K562 (cell line): Measurements from ENCODE around the gene BIRC3. TPM values are rescaled to one million over a fixed set of nuclear protein-coding genes. Genes with fewer than 3 reads are reported as not detected.

ENCODE experiments used
- ATAC-seq: fragments of 200-7000 bp; cut with Tn5 transposase; 3 replicates; pipeline ENCODE4 v1.9.1; 2020; ENCODE audit warnings: moderate library complexity
- BruUV-seq: library from RNA; stranded (reverse); fragments of 400-500 nt; replicated peaks from 2 replicates; lab custom pipeline; 2021; lab: Mats Ljungman, UMichigan
- CTCF ChIA-PET: fragments of 300-600 bp; formaldehyde crosslinking; extraction: SDS; loops from one replicate; lab custom pipeline; 2021; ENCODE audit warnings: low intra/inter-chr PET ratio; lab: Yijun Ruan, JAX
- POLR2A ChIA-PET: fragments of 300-600, 350-650 bp; sonication (Branson Sonifier 250); formaldehyde crosslinking; extraction: SDS; loops from one replicate; lab custom pipeline; 2021; ENCODE audit warnings: antibody characterized with exemption, inconsistent platforms; lab: Yijun Ruan, JAX
- DNase-seq, 4 experiments: peaks; one replicate each; pipeline versions ENCODE4 v3.0.0 to v3.0.0-alpha.2; 2011 to 2018; ENCODE audit warnings: low spot score in 3 of 4, mixed read lengths in 3 of 4; ENCODE audit errors: extremely low read depth in 1 of 4
- FAIRE-seq: peaks from 2 replicates; lab custom pipeline; 2011; peaks lifted over from hg19 to GRCh38; lab: Jason Lieb, UNC
- H2AFZ ChIP-seq: 2 replicates; pipeline ENCODE4 v1.6.0; 2011; ENCODE audit warnings: low read depth, low read length, control low read depth, inconsistent platforms
- H3K27ac ChIP-seq: fragments of 200-600 bp; 3 replicates; pipeline ENCODE4 v1.8.0; 2011; ENCODE audit warnings: low read depth, mild to moderate bottlenecking, control low read depth, inconsistent platforms, low read length, moderate library complexity, mixed read lengths; ENCODE audit errors: extremely low read depth
- H3K27me3 ChIP-seq, 2 experiments: fragments of 300-600 bp in 1 of 2; 2 replicates in 1 of 2; 3 replicates in 1 of 2; pipeline versions ENCODE4 v1.6.0 to v1.8.0; 2011; ENCODE audit warnings: inconsistent platforms in 2 of 2, low read length in 2 of 2, mild to moderate bottlenecking in 1 of 2, mixed read lengths in 1 of 2, moderate library complexity in 1 of 2; ENCODE audit not compliant: control insufficient read depth in 2 of 2, insufficient read depth in 2 of 2
- H3K36me3 ChIP-seq: fragments of 300-600 bp; 3 replicates; pipeline ENCODE4 v1.8.0; 2011; ENCODE audit warnings: mild to moderate bottlenecking, low read length, inconsistent platforms; ENCODE audit not compliant: control insufficient read depth, insufficient read depth
- H3K4me1 ChIP-seq, 2 experiments: fragments of 200-600 bp in 1 of 2; replicated peaks in 1 of 2; 2 replicates in 1 of 2; 3 replicates in 1 of 2; pipeline versions ENCODE4 v1.5.1 to v1.8.0; 2011; ENCODE audit warnings: inconsistent platforms in 2 of 2, low read length in 2 of 2, mild to moderate bottlenecking in 1 of 2, mixed read lengths in 1 of 2, moderate library complexity in 1 of 2; ENCODE audit not compliant: control insufficient read depth in 2 of 2, insufficient read depth in 2 of 2
- H3K4me2 ChIP-seq: 2 replicates; pipeline ENCODE4 v1.6.1; 2011; ENCODE audit warnings: low read length, control low read depth, inconsistent platforms, mixed read lengths; ENCODE audit not compliant: insufficient read depth
- H3K4me3 ChIP-seq: fragments of 200-600 bp; sonication (generic), shearing (Covaris generic); 2 replicates; pipeline ENCODE4 v1.5.1; 2016; ENCODE audit warnings: control low read depth, inconsistent platforms
- H3K79me2 ChIP-seq: fragments of 200-600 bp; 3 replicates; pipeline ENCODE4 v1.8.0; 2011; ENCODE audit warnings: low read length, inconsistent platforms; ENCODE audit not compliant: control insufficient read depth, insufficient read depth
- H3K9ac ChIP-seq, 2 experiments: 2 replicates each; pipeline versions ENCODE4 v1.6.0 to v1.6.1; 2011; ENCODE audit warnings: low read depth in 2 of 2, low read length in 2 of 2, control low read depth in 1 of 2, inconsistent platforms in 1 of 2, mild to moderate bottlenecking in 1 of 2, mixed read lengths in 1 of 2; ENCODE audit not compliant: insufficient read depth in 1 of 2
- H3K9me1 ChIP-seq: one replicate; pipeline ENCODE4 v1.6.0; 2011; ENCODE audit warnings: inconsistent platforms, mild to moderate bottlenecking, low read length, moderate library complexity; ENCODE audit not compliant: control insufficient read depth, insufficient read depth
- H3K9me3 ChIP-seq: replicated peaks from 2 replicates; pipeline ENCODE4 v1.5.1; 2011; ENCODE audit warnings: low read depth, low read length, inconsistent platforms; ENCODE audit not compliant: control insufficient read depth, insufficient read depth
- H4K20me1 ChIP-seq: replicated peaks from 2 replicates; pipeline ENCODE4 v1.6.1; 2011; ENCODE audit warnings: low read length, inconsistent platforms, mixed read lengths; ENCODE audit not compliant: control insufficient read depth, insufficient read depth
- ARID3B ChIP-seq: fragments of 250-450 bp; sonication (Bioruptor Pico); IDR thresholded peaks from 2 replicates; pipeline ENCODE4 v1.4.0; 2020; ENCODE audit warnings: borderline replicate concordance
- FOXA3 ChIP-seq, 2 experiments: fragments of 450-650 bp in 1 of 2; sonication (generic) in 1 of 2; formaldehyde crosslinking; IDR thresholded peaks in 1 of 2; conservative IDR thresholded peaks in 1 of 2; 2 replicates each; pipeline versions ENCODE4 v1.4.0 to v1.8.0; 2020 to 2022; ENCODE audit warnings: mild to moderate bottlenecking in 2 of 2, missing genetic modification reagents in 1 of 2
- NFRKB ChIP-seq: fragments of 450-650 bp; IDR thresholded peaks from 2 replicates; pipeline ENCODE4 v1.6.1; 2016; ENCODE audit warnings: low read depth
- PCBP1 ChIP-seq: fragments of 200-400 bp; formaldehyde crosslinking; IDR thresholded peaks from 2 replicates; pipeline ENCODE4 v1.6.1; 2018; ENCODE audit warnings: mild to moderate bottlenecking, low read depth, low read length; ENCODE audit not compliant: poor library complexity, severe bottlenecking
- THRA ChIP-seq: fragments of 450-650 bp; IDR thresholded peaks from 2 replicates; pipeline ENCODE4 v1.6.1; 2017; ENCODE audit warnings: mild to moderate bottlenecking, moderate library complexity
- ZBTB2 ChIP-seq: fragments of 450-650 bp; IDR thresholded peaks from 2 replicates; pipeline ENCODE4 v1.6.1; 2016; ENCODE audit warnings: antibody characterized with exemption
- ZKSCAN8 ChIP-seq: fragments of 200-800 bp; sonication (Bioruptor generic); IDR thresholded peaks from 2 replicates; pipeline ENCODE4 v1.6.1; 2016; ENCODE audit warnings: missing genetic modification characterization, missing compliant biosample characterization
- ZNF140 ChIP-seq: fragments of 250-450 bp; sonication (Bioruptor Pico); IDR thresholded peaks from 2 replicates; pipeline ENCODE4 v1.8.0; 2021; ENCODE audit warnings: moderate library complexity, mild to moderate bottlenecking, inconsistent platforms
- ZNF212 ChIP-seq: fragments of 450-650 bp; formaldehyde crosslinking; IDR thresholded peaks from 2 replicates; pipeline ENCODE4 v1.4.0; 2020; ENCODE audit warnings: mild to moderate bottlenecking
- WGBS: fragments of 100-300 bp; shearing (Covaris generic); methylation state at CpG from one replicate; pipeline ENCODE4 v1.1.6; 2016; ENCODE audit warnings: low coverage, mixed read lengths; ENCODE audit not compliant: insufficient coverage; ENCODE audit errors: missing lambda C conversion rate; 5-methylcytosine and 5-hydroxymethylcytosine counted together
- in situ Hi-C: fragments of 300-500 bp; cut with MboI; formaldehyde crosslinking; loops from 4 replicates; pipeline ENCODE4 v1.15.0; 2018; ENCODE audit warnings: inconsistent platforms, mixed read lengths
- intact Hi-C: fragments of 100-400 bp; cut with micrococcal nuclease; formaldehyde crosslinking; loops from 2 replicates; pipeline ENCODE4 v1.14.2; 2022
- polyA plus RNA-seq, 8 experiments: library from polyadenylated mRNA; depleted of rRNA in 4 of 8; stranded (reverse) in 5 of 8; unstranded in 3 of 8; fragments of >200 nt; fragmentation: Nextera tagmentation in 2 of 8; fragmentation: Illumina TruSeq in 1 of 8; extraction: Ambion mirVana in 2 of 8; extraction: Trizol in 1 of 8; gene quantifications; 2 replicates each; pipeline versions ENCODE4 v1.2.1 to v1.2.3, GENCODE V29; 2011 to 2014; ENCODE audit warnings: inconsistent platforms in 1 of 8, missing spikeins in 1 of 8
- total RNA-seq, 7 experiments: library from RNA; depleted of rRNA in 6 of 7; stranded (reverse); fragments of >200 nt in 6 of 7; fragmentation: Illumina TruSeq in 2 of 7; extraction: Trizol in 2 of 7; gene quantifications; 2 replicates each; pipeline versions ENCODE4 v1.2.1 to v1.2.3, GENCODE V29; 2011 to 2021; ENCODE audit warnings: low replicate concordance in 1 of 7

BIRC3 gene
- total and polyA plus RNA-seq, 9 of the 15 experiments (the other 6 are each of a cell fraction or from before 2014, with no cell fraction given) = 0.08 to 0.42 (median 0.18) TPM

- FAIRE-seq = no peak
- no TSS peak for BruUV-seq
- in situ Hi-C loops = no loop called here
- H3K79me2 ChIP-seq = no peaks in the 10 kb centered on the region
- no peak overlapping the region for H3K4me2 ChIP-seq
- no peak overlapping the region for H3K9ac ChIP-seq
- ChIA-PET POLR2A (no interaction called here), CTCF (no interaction called here)
- H3K4me3 ChIP-seq = no peak overlapping the region
- no peak overlapping the region for H2AFZ ChIP-seq
- peaks cover 0 to 8% of the 10 kb centered on the region in 2 experiments; a peak in 3 of 5 replicates for H3K4me1 ChIP-seq
- H3K36me3 ChIP-seq = no peaks in the 10 kb centered on the region
- no peaks in the 10 kb centered on the region for H3K9me1 ChIP-seq
- intact Hi-C loops = no loop called here
- H4K20me1 ChIP-seq = no peaks in the 10 kb centered on the region
- no peaks in the 10 kb centered on the region for H3K9me3 ChIP-seq
- TF ChIP-seq PCBP1 (no peak), ARID3B (CRISPR knock-in tag) (no peak), NFRKB (no peak), FOXA3 (CRISPR knock-in tag; conservative IDR thresholded peaks at IDR 0.05 in 1 of 2, IDR thresholded peaks at IDR 0.05 in 1 of 2) (no peak), ZBTB2 (no peak), ZNF212 (CRISPR knock-in tag) (no peak), ZKSCAN8 (CRISPR knock-in tag) (no peak), THRA (no peak), ZNF140 (CRISPR knock-in tag) (no peak)
- TF ChIP-seq, all 486 proteins: peak for 0
- peaks cover 0 to 2% of the 10 kb centered on the region in 2 experiments; a peak in 4 of 5 replicates for H3K27me3 ChIP-seq
- WGBS = 18% methylated on average over 4 of the region's 4 CpGs
- no peak for DNase-seq
- no peak overlapping the region for H3K27ac ChIP-seq
- ATAC-seq = no peak
Measured at GRCh38 chr11:102316346-102316904, 859 bp upstream of the BIRC3 start.
